HepG2 (cell line): ENCODE data around the gene TMEM14B. TPM values are rescaled to one million over a fixed set of nuclear protein-coding genes. Genes with fewer than 3 reads are reported as not detected.

Experiments
- AFF4 ChIP-seq: sonication (generic); formaldehyde crosslinking; IDR thresholded peaks from 2 replicates; pipeline ENCODE4 v1.4.0; 2020; ENCODE audit warnings: missing genetic modification reagents
- CAMTA2 ChIP-seq: sonication (generic); formaldehyde crosslinking; IDR thresholded peaks from 2 replicates; pipeline ENCODE4 v1.4.0; 2020; ENCODE audit warnings: mild to moderate bottlenecking, missing genetic modification reagents, borderline replicate concordance
- CREB3 ChIP-seq: sonication (generic); formaldehyde crosslinking; IDR thresholded peaks from 2 replicates; pipeline ENCODE4 v1.5.0; 2020; ENCODE audit warnings: missing genetic modification reagents
- DDIT3 ChIP-seq: sonication (generic); formaldehyde crosslinking; IDR thresholded peaks from 2 replicates; pipeline ENCODE4 v1.4.0; 2020; ENCODE audit warnings: mild to moderate bottlenecking, missing genetic modification reagents
- ELK4 ChIP-seq: sonication (generic); formaldehyde crosslinking; IDR thresholded peaks from 2 replicates; pipeline ENCODE4 v1.9.0; 2021; ENCODE audit warnings: missing genetic modification reagents, borderline replicate concordance
- ETS1 ChIP-seq: sonication (generic); formaldehyde crosslinking; IDR thresholded peaks from 2 replicates; pipeline ENCODE4 v1.4.0; 2020; ENCODE audit warnings: missing genetic modification reagents
- EZH2 ChIP-seq: conservative IDR thresholded peaks from 2 replicates; pipeline ENCODE4 v1.6.1; 2012; ENCODE audit warnings: mild to moderate bottlenecking, low read depth, low read length, moderate library complexity
- FOXP1 ChIP-seq, 2 experiments: fragments of 450-650 bp in 1 of 2; IDR thresholded peaks; 2 replicates each; pipeline ENCODE4 v1.6.1; 2017 to 2018; ENCODE audit warnings: antibody characterized with exemption in 1 of 2
- JUND ChIP-seq: sonication (generic); formaldehyde crosslinking; IDR thresholded peaks from 2 replicates; pipeline ENCODE4 v1.8.0; 2022; ENCODE audit warnings: mild to moderate bottlenecking, missing genetic modification reagents
- NPAS2 ChIP-seq: sonication (generic); formaldehyde crosslinking; IDR thresholded peaks from 2 replicates; pipeline ENCODE4 v1.8.0; 2022; ENCODE audit warnings: mild to moderate bottlenecking, missing genetic modification reagents, borderline replicate concordance
- PAX8 ChIP-seq: sonication (generic); formaldehyde crosslinking; IDR thresholded peaks from 2 replicates; pipeline ENCODE4 v1.8.0; 2022; ENCODE audit warnings: mild to moderate bottlenecking, missing genetic modification reagents, borderline replicate concordance
- PHF8 ChIP-seq: sonication (generic); formaldehyde crosslinking; IDR thresholded peaks from 2 replicates; pipeline ENCODE4 v1.5.0; 2020; ENCODE audit warnings: missing genetic modification reagents
- RCOR2 ChIP-seq: IDR thresholded peaks from 2 replicates; pipeline ENCODE4 v1.6.1; 2016; ENCODE audit warnings: missing biosample characterization, missing genetic modification reagents
- RFXAP ChIP-seq: sonication (generic); formaldehyde crosslinking; IDR thresholded peaks from 2 replicates; pipeline ENCODE4 v1.4.0; 2020; ENCODE audit warnings: missing genetic modification reagents, borderline replicate concordance
- USF2 ChIP-seq, 2 experiments: sonication (generic) in 1 of 2; formaldehyde crosslinking in 1 of 2; IDR thresholded peaks; 2 replicates each; pipeline versions ENCODE4 v1.5.1 to v1.6.1; 2011 to 2020; ENCODE audit warnings: borderline replicate concordance in 1 of 2, low read depth in 1 of 2, low read length in 1 of 2, mild to moderate bottlenecking in 1 of 2, missing genetic modification reagents in 1 of 2, moderate library complexity in 1 of 2
- ZNF564 ChIP-seq: sonication (generic); formaldehyde crosslinking; IDR thresholded peaks from 2 replicates; pipeline ENCODE4 v1.8.1; 2023; ENCODE audit warnings: mild to moderate bottlenecking, missing genetic modification reagents
- ZSCAN5A ChIP-seq: sonication (generic); formaldehyde crosslinking; IDR thresholded peaks from 2 replicates; pipeline ENCODE4 v1.8.0; 2022; ENCODE audit warnings: mild to moderate bottlenecking, missing genetic modification reagents, borderline replicate concordance
- polyA plus RNA-seq, 8 experiments: library from polyadenylated mRNA; depleted of rRNA in 3 of 8; stranded (reverse) in 7 of 8; unstranded in 1 of 8; fragments of >200 nt; fragmentation: Illumina TruSeq in 4 of 8; extraction: Trizol in 4 of 8; gene quantifications; 2 replicates each; pipeline versions ENCODE4 v1.2.1 to v1.2.3, GENCODE V29; 2011 to 2016; ENCODE audit warnings: low read depth in 4 of 8, missing spikeins in 1 of 8, mixed read lengths in 1 of 8; ENCODE audit not compliant: insufficient read depth in 1 of 8
- total RNA-seq, 5 experiments: library from RNA; depleted of rRNA; stranded (reverse); fragments of >200 nt; fragmentation: Illumina TruSeq; extraction: Trizol; gene quantifications; 2 replicates each; pipeline ENCODE4 v1.2.3, GENCODE V29; 2016; ENCODE audit warnings: low read depth in 1 of 5

TMEM14B gene
- total and polyA plus RNA-seq, 2 of the 13 experiments (the other 11 are each of a cell fraction or from before 2014, with no cell fraction given) = 133 to 200 TPM

- TF ChIP-seq ETS1 = no peak
- no peak for TF ChIP-seq ZNF564
- no peak for TF ChIP-seq JUND (CRISPR knock-in tag)
- TF ChIP-seq FOXP1 (IDR thresholded peaks at IDR 0.05) = no peak
- no peak for TF ChIP-seq FOXP1 (CRISPR knock-in tag; IDR thresholded peaks at IDR 0.05)
- peak; percentile 69 for TF ChIP-seq PHF8
- no peak for TF ChIP-seq ZSCAN5A (CRISPR knock-in tag)
- TF ChIP-seq CAMTA2 (CRISPR knock-in tag) = peak; percentile 62; the same call in 1 of the 2 replicates
- TF ChIP-seq ELK4 (CRISPR knock-in tag) = no peak
- no peak for TF ChIP-seq AFF4
- no peak for TF ChIP-seq NPAS2 (CRISPR knock-in tag)
- TF ChIP-seq PAX8 (CRISPR knock-in tag) = peak; percentile 10; the same call in 1 of the 2 replicates
- TF ChIP-seq CREB3 (CRISPR knock-in tag) = no peak
- no peak for TF ChIP-seq USF2 (IDR thresholded peaks at IDR 0.05; ENCODE audit: low read depth, low read length)
- no peak for TF ChIP-seq USF2 (CRISPR knock-in tag; IDR thresholded peaks at IDR 0.05; ENCODE audit: borderline replicate concordance)
- TF ChIP-seq EZH2 = no peak
- no peak for TF ChIP-seq RCOR2 (CRISPR knock-in tag)
- TF ChIP-seq DDIT3 = no peak
- TF ChIP-seq RFXAP (CRISPR knock-in tag) = peak; percentile 14; the same call in 1 of the 2 replicates
These were observed 27.2 kb upstream of the TMEM14B start (continued) for GRCh38 chr6:10720265-10720959.
